Trophoblast cell (in vitro differentiated cells and primary cell): ENCODE results near the gene FFAR2.
"Not testable (repeated sequence)": the region's sequence is repeated elsewhere in the genome, so short reads cannot be mapped to it uniquely, and the experiment has no call there.

Source experiments
- DNase-seq, 2 donors: peaks; one replicate each; pipeline ENCODE4 v3.0.0-alpha.2; 2016
- H2AFZ ChIP-seq: 2 replicates; pipeline ENCODE4 v1.6.1; 2013; ENCODE audit warnings: low read length, moderate library complexity, mild to moderate bottlenecking; ENCODE audit not compliant: insufficient read depth, poor library complexity
- H2AK5ac ChIP-seq: 2 replicates; pipeline ENCODE4 v1.6.1; 2013; ENCODE audit warnings: mild to moderate bottlenecking, low read length
- H2BK120ac ChIP-seq: 2 replicates; pipeline ENCODE4 v1.6.1; 2013; ENCODE audit warnings: low read length, mild to moderate bottlenecking, moderate library complexity; ENCODE audit not compliant: insufficient read depth, poor library complexity
- H2BK12ac ChIP-seq: 2 replicates; pipeline ENCODE4 v1.6.1; 2013; ENCODE audit warnings: mild to moderate bottlenecking, low read length, moderate library complexity
- H2BK5ac ChIP-seq: 2 replicates; pipeline ENCODE4 v1.6.1; 2013; ENCODE audit warnings: low read length, low read depth, moderate library complexity, mild to moderate bottlenecking; ENCODE audit not compliant: poor library complexity
- H3K14ac ChIP-seq: 2 replicates; pipeline ENCODE4 v1.6.1; 2013; ENCODE audit warnings: mild to moderate bottlenecking, low read length
- H3K18ac ChIP-seq: 2 replicates; pipeline ENCODE4 v1.6.1; 2013; ENCODE audit warnings: mild to moderate bottlenecking, low read length
- H3K23ac ChIP-seq: 2 replicates; pipeline ENCODE4 v1.6.1; 2013; ENCODE audit warnings: low read length
- H3K27ac ChIP-seq: 2 replicates; pipeline ENCODE4 v1.5.1; 2013; ENCODE audit warnings: low read depth, mild to moderate bottlenecking, inconsistent platforms, low read length, moderate library complexity
- H3K27me3 ChIP-seq: 2 replicates; pipeline ENCODE4 v1.6.1; 2013; ENCODE audit warnings: inconsistent platforms, mild to moderate bottlenecking, low read length, moderate library complexity; ENCODE audit not compliant: insufficient read depth
- H3K36me3 ChIP-seq, 2 experiments: 1 replicate in 1 of 2; 2 replicates in 1 of 2; pipeline ENCODE4 v1.6.1; 2013; ENCODE audit warnings: low read length in 2 of 2, mild to moderate bottlenecking in 2 of 2, moderate library complexity in 1 of 2; ENCODE audit not compliant: insufficient read depth in 2 of 2, control insufficient read depth in 1 of 2
- H3K4ac ChIP-seq: 2 replicates; pipeline ENCODE4 v1.6.1; 2013; ENCODE audit warnings: low read depth, mild to moderate bottlenecking, low read length, moderate library complexity
- H3K4me1 ChIP-seq, 2 experiments: 1 replicate in 1 of 2; 2 replicates in 1 of 2; pipeline ENCODE4 v1.6.1; 2013; ENCODE audit warnings: low read length in 2 of 2, mild to moderate bottlenecking in 2 of 2, moderate library complexity in 1 of 2; ENCODE audit not compliant: insufficient read depth in 2 of 2, control insufficient read depth in 1 of 2
- H3K4me2 ChIP-seq: 2 replicates; pipeline ENCODE4 v1.6.1; 2013; ENCODE audit warnings: inconsistent platforms, mild to moderate bottlenecking, low read length, moderate library complexity
- H3K4me3 ChIP-seq: 2 replicates; pipeline ENCODE4 v1.5.1; 2013; ENCODE audit warnings: mild to moderate bottlenecking, low read depth, low read length, inconsistent platforms
- H3K79me1 ChIP-seq: one replicate; pipeline ENCODE4 v1.6.1; 2013; ENCODE audit warnings: low read length
- H3K79me2 ChIP-seq: 2 replicates; pipeline ENCODE4 v1.6.1; 2013; ENCODE audit warnings: low read length, mild to moderate bottlenecking; ENCODE audit not compliant: control insufficient read depth, insufficient read depth, poor library complexity
- H3K9ac ChIP-seq: 2 replicates; pipeline ENCODE4 v1.6.1; 2013; ENCODE audit warnings: mild to moderate bottlenecking, low read length
- H3K9me3 ChIP-seq: 2 replicates; pipeline ENCODE4 v1.6.1; 2013; ENCODE audit warnings: low read depth, mild to moderate bottlenecking, control low read depth, inconsistent platforms, low read length; ENCODE audit not compliant: insufficient read depth
- H4K12ac ChIP-seq: 2 replicates; pipeline ENCODE4 v1.6.1; 2013; ENCODE audit warnings: low read depth, mild to moderate bottlenecking, low read length, moderate library complexity
- H4K8ac ChIP-seq: 2 replicates; pipeline ENCODE4 v1.6.1; 2013; ENCODE audit warnings: low read depth, mild to moderate bottlenecking, low read length, moderate library complexity
- H4K91ac ChIP-seq: one replicate; pipeline ENCODE4 v1.6.1; 2013; ENCODE audit warnings: low read depth, mild to moderate bottlenecking, low read length, moderate library complexity
- WGBS: extraction: QIAGEN DNeasy Blood & Tissue Kit; methylation state at CpG from one replicate; pipeline ENCODE4 v1.1.7; 2013; ENCODE audit warnings: missing lambda C conversion rate; ENCODE audit not compliant: insufficient read length, insufficient coverage; ENCODE audit errors: extremely low coverage; 5-methylcytosine and 5-hydroxymethylcytosine counted together

Gene FFAR2

GRCh38 chr19:35471075-35471474 is 23.0 kb downstream of the FFAR2 start:
- not testable (repeated sequence) for H3K4me3 ChIP-seq, H2BK120ac ChIP-seq, H3K9me3 ChIP-seq, H3K36me3 ChIP-seq, H4K91ac ChIP-seq, H3K79me2 ChIP-seq, H3K4me2 ChIP-seq, H2BK12ac ChIP-seq, H3K27me3 ChIP-seq, H3K4me1 ChIP-seq, H3K23ac ChIP-seq, H4K12ac ChIP-seq, H3K79me1 ChIP-seq, H2AK5ac ChIP-seq, H2AFZ ChIP-seq, H3K9ac ChIP-seq, H4K8ac ChIP-seq, H3K14ac ChIP-seq, H3K18ac ChIP-seq, H2BK5ac ChIP-seq, DNase-seq, H3K27ac ChIP-seq, H3K4ac ChIP-seq
- no CpG with 5 or more reads among the region's 4 CpGs for WGBS

- WGBS = no CpG with 5 or more reads among the region's 8 CpGs
- no peak overlapping the region for H2BK5ac ChIP-seq
Observed at GRCh38 chr19:35471946-35472345, 23.9 kb downstream of the FFAR2 start.

GRCh38 chr19:35474104-35474503 is 26.0 kb downstream of the FFAR2 start:
- Histone ChIP-seq H4K8ac (no peak overlapping the region), H2AFZ (no peak overlapping the region), H2AK5ac (no peak overlapping the region), H3K4ac (no peak overlapping the region), H2BK12ac (no peak overlapping the region), H3K36me3 (no peaks in the 10 kb centered on the region), H3K18ac (no peak overlapping the region), H3K9ac (no peak overlapping the region), H3K27ac (no peak overlapping the region), H3K27me3 (no peaks in the 10 kb centered on the region), H3K9me3 (no peaks in the 10 kb centered on the region), H4K91ac (no peak overlapping the region), H3K79me1 (no peaks in the 10 kb centered on the region), H4K12ac (no peak overlapping the region), H3K14ac (no peak overlapping the region), H2BK120ac (no peak overlapping the region), H3K4me2 (no peak overlapping the region), H3K4me1 (peaks cover 0 to 3% of the 10 kb centered on the region in 2 experiments), H2BK5ac (no peak overlapping the region), H3K79me2 (no peaks in the 10 kb centered on the region), H3K23ac (no peak overlapping the region), H3K4me3 (no peak overlapping the region)
- no CpG with 5 or more reads among the region's 14 CpGs for WGBS
- DNase-seq = no peak

More at GRCh38 chr19:35471946-35472345, 23.9 kb downstream of the FFAR2 start:
- Histone ChIP-seq H3K4ac (no peak overlapping the region), H2AFZ (no peak overlapping the region), H3K4me3 (no peak overlapping the region), H2BK120ac (no peak overlapping the region), H2BK12ac (no peak overlapping the region), H3K18ac (no peak overlapping the region), H3K23ac (no peak overlapping the region), H3K4me2 (no peak overlapping the region), H4K8ac (no peak overlapping the region), H3K9me3 (no peaks in the 10 kb centered on the region), H3K27ac (no peak overlapping the region), H3K36me3 (no peaks in the 10 kb centered on the region), H4K91ac (no peak overlapping the region), H3K14ac (no peak overlapping the region), H3K79me2 (peaks cover 2% of the 10 kb centered on the region), H3K79me1 (no peaks in the 10 kb centered on the region), H3K9ac (no peak overlapping the region), H2AK5ac (no peak overlapping the region), H3K27me3 (no peaks in the 10 kb centered on the region), H3K4me1 (no peaks in the 10 kb centered on the region), H4K12ac (no peak overlapping the region)
- DNase-seq = peak; percentile 67 to 96

- not testable (repeated sequence) for H3K27me3 ChIP-seq, H3K4me2 ChIP-seq, H3K18ac ChIP-seq, H3K4me1 ChIP-seq, H3K9ac ChIP-seq, H2AFZ ChIP-seq, H3K36me3 ChIP-seq, H2BK120ac ChIP-seq, DNase-seq, H3K79me1 ChIP-seq, H2BK5ac ChIP-seq, H2BK12ac ChIP-seq, H3K14ac ChIP-seq, H3K4me3 ChIP-seq, H4K12ac ChIP-seq, H2AK5ac ChIP-seq, H4K91ac ChIP-seq, H4K8ac ChIP-seq, H3K79me2 ChIP-seq, H3K4ac ChIP-seq, H3K27ac ChIP-seq, H3K23ac ChIP-seq, H3K9me3 ChIP-seq
- WGBS = no CpG with 5 or more reads among the region's 7 CpGs
Observed at GRCh38 chr19:35474594-35474993, 26.5 kb downstream of the FFAR2 start.
